ENCODE results near the gene MAP7D2. TPM values are rescaled to one million over a fixed set of nuclear protein-coding genes. Genes with fewer than 3 reads are reported as not detected.

The MAP7D2 gene
- total and polyA plus RNA-seq, 3 experiments from 2014 or later, result 0.12 to 0.53 (median 0.28) TPM

DNA sequence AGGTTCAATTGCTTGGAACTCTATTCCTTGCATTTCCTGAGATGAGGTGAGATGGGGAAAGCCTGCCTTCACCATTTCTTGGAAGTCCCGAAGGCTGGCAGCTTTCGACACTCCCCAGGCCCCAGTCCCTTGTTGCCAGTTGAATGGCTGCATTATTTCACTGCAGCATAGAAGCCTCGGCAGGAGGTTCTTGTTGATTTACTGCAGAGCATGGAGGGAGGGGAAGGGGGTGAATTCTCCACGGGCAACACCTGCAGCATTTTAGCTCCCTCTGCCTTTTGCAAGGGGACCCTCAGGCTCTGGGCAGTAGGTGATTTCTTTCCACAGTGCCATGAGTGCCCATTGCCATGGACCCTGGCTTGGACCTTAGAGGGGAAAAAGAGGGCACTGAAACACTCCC lies 115.1 kb downstream of the MAP7D2 start:
- Mint-ChIP-seq H3K27me3 (peaks cover 0 to 5% of the 10 kb centered on the region in 2 donors), H3K9me3 (no peaks in the 10 kb centered on the region), H3K4me1 (no peaks in the 10 kb centered on the region), H3K4me3 (no peak overlapping the region), H3K36me3 (no peaks in the 10 kb centered on the region), H3K27ac (no peak overlapping the region)
- Histone ChIP-seq H3K27me3 (ENCODE audit: insufficient read depth, low read length, poor library complexity, severe bottlenecking) (no peaks in the 10 kb centered on the region), H3K4me3 (ENCODE audit: low read length) (no peak overlapping the region), H3K36me3 (ENCODE audit: insufficient read depth, low read length) (no peaks in the 10 kb centered on the region), H3K27ac (ENCODE audit: low read depth, low read length) (no peak overlapping the region), H3K4me1 (ENCODE audit: insufficient read depth, low read length) (no peaks in the 10 kb centered on the region), H3K9me3 (ENCODE audit: low read length) (no peaks in the 10 kb centered on the region)
- no peak for DNase-seq
- ChIA-PET CTCF (interaction anchor here (1.6 kb wide), 1 partner anchor 97 kb away, joined by 3 read pairs; no protein-coding TSS in a partner anchor), POLR2A (no interaction called here)

DNA sequence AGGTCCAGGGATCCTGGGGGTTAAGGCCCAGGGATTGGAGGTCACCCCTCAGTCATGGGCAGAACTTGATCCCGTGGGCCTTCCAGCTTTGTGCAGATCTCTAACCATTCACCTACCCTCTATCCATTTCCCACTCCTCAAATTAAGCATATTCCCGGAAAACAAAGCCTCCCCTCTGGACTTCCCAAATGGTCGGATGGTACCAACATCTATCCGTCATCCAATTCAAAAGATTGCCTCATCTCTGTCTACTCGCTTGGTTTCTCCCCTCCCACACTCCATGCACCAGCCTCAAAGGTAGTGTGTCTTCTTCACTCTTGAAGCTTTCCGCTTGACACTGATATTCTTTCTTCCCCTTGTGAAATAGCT lies 125.4 kb downstream of the MAP7D2 start:
- Histone ChIP-seq H3K36me3 (ENCODE audit: insufficient read depth, low read length) (no peaks in the 10 kb centered on the region), H3K27ac (ENCODE audit: low read depth, low read length) (no peak overlapping the region), H3K4me3 (ENCODE audit: low read length) (peak overlapping the region; percentile 28), H3K9me3 (ENCODE audit: low read length) (no peaks in the 10 kb centered on the region), H3K27me3 (ENCODE audit: insufficient read depth, low read length, poor library complexity, severe bottlenecking) (no peaks in the 10 kb centered on the region), H3K4me1 (ENCODE audit: insufficient read depth, low read length) (no peaks in the 10 kb centered on the region)
- Mint-ChIP-seq H3K4me3 (peak overlapping the region; percentile 82 to 90 (median 89)), H3K27me3 (peaks cover under 1 to 4% of the 10 kb centered on the region in 2 donors), H3K36me3 (peaks cover 1 to 4% (median 2%) of the 10 kb centered on the region in 3 donors), H3K4me1 (peaks cover 17 to 32% (median 22%) of the 10 kb centered on the region in 3 donors), H3K9me3 (peaks cover 0 to 4% (median 0%) of the 10 kb centered on the region in 5 donors), H3K27ac (peak overlapping the region; percentile 85 to 99 (median 92))
- DNase-seq, result peak in 1 of 5 donors; percentile 1
- POLR2A ChIA-PET, result interaction anchor here (0.6 kb wide), 1 partner anchor 1604 kb away, joined by 3 read pairs; no protein-coding TSS in a partner anchor
- CTCF ChIA-PET, result interaction anchor here (0.9 to 1.6 kb wide), 4 partner anchors 13 to 86 kb away, joined by 3 to 9 read pairs (median 3); no protein-coding TSS in a partner anchor

GRCh38 chrX:19990556-19991349 lies 126.0 kb downstream of the MAP7D2 start, which contains the start of gene BCLAF3:
TSS of gene BCLAF3 (minus strand) at chrX:19991061. CDS start at chrX:19970264, 20,797 bp downstream.
- peak within 1 kb of the TSS; percentile 47 for H3K27ac ChIP-seq (ENCODE audit: low read depth, low read length)
- no peaks in the 10 kb centered on the region for H3K4me1 ChIP-seq (ENCODE audit: insufficient read depth, low read length)
- no peaks in the 10 kb centered on the region for H3K9me3 ChIP-seq (ENCODE audit: low read length)
- peak; percentile 77 to 89 (median 83) for DNase-seq
- no peaks in the 10 kb centered on the region for H3K36me3 ChIP-seq (ENCODE audit: insufficient read depth, low read length)
- Mint-ChIP-seq H3K4me1 (peaks cover 17 to 35% (median 22%) of the 10 kb centered on the region in 3 donors), H3K36me3 (peaks cover 1 to 7% (median 4%) of the 10 kb centered on the region in 3 donors), H3K27me3 (peaks cover 0 to 4% of the 10 kb centered on the region in 2 donors), H3K9me3 (peaks cover 0 to 4% (median 0%) of the 10 kb centered on the region in 5 donors), H3K4me3 (peak within 1 kb of the TSS; percentile 82 to 91 (median 90)), H3K27ac (peak within 1 kb of the TSS; percentile 85 to 99 (median 93))
- peak within 1 kb of the TSS; percentile 50 for H3K4me3 ChIP-seq (ENCODE audit: low read length)
- H3K27me3 ChIP-seq (ENCODE audit: insufficient read depth, low read length, poor library complexity, severe bottlenecking), result no peaks in the 10 kb centered on the region
- CTCF ChIA-PET, result interaction anchor here (0.9 to 1.6 kb wide), 4 partner anchors 14 to 86 kb away, joined by 3 to 9 read pairs (median 3); no protein-coding TSS in a partner anchor
- POLR2A ChIA-PET, result no interaction called here

- Histone ChIP-seq H3K27me3 (ENCODE audit: insufficient read depth, low read length, poor library complexity, severe bottlenecking) (no peaks in the 10 kb centered on the region), H3K36me3 (ENCODE audit: insufficient read depth, low read length) (no peaks in the 10 kb centered on the region), H3K4me3 (ENCODE audit: low read length) (peak overlapping the region; percentile 50), H3K27ac (ENCODE audit: low read depth, low read length) (peak overlapping the region; percentile 47), H3K9me3 (ENCODE audit: low read length) (no peaks in the 10 kb centered on the region), H3K4me1 (ENCODE audit: insufficient read depth, low read length) (no peaks in the 10 kb centered on the region)
- Mint-ChIP-seq H3K27me3 (peaks cover 0 to 4% of the 10 kb centered on the region in 2 donors), H3K9me3 (peaks cover 0 to 4% (median 0%) of the 10 kb centered on the region in 5 donors), H3K4me3 (peak overlapping the region; percentile 79 to 91 (median 88)), H3K27ac (peak overlapping the region; percentile 18 to 93 (median 88)), H3K36me3 (peaks cover 1 to 7% (median 4%) of the 10 kb centered on the region in 3 donors), H3K4me1 (peaks cover 17 to 35% (median 22%) of the 10 kb centered on the region in 3 donors)
- DNase-seq, result peak in 1 of 5 donors; percentile 51
- CTCF ChIA-PET, result interaction anchor here (1.6 kb wide), 1 partner anchor 37 kb away, joined by 3 read pairs; no protein-coding TSS in a partner anchor
- POLR2A ChIA-PET, result no interaction called here
Observed at GRCh38 chrX:19990151-19990555, 126.6 kb downstream of the MAP7D2 start.

GRCh38 chrX:19987856-19988255 lies 128.9 kb downstream of the MAP7D2 start:
- Histone ChIP-seq H3K4me1 (ENCODE audit: insufficient read depth, low read length) (no peaks in the 10 kb centered on the region), H3K27ac (ENCODE audit: low read depth, low read length) (no peak overlapping the region), H3K9me3 (ENCODE audit: low read length) (no peaks in the 10 kb centered on the region), H3K27me3 (ENCODE audit: insufficient read depth, low read length, poor library complexity, severe bottlenecking) (no peaks in the 10 kb centered on the region), H3K36me3 (ENCODE audit: insufficient read depth, low read length) (no peaks in the 10 kb centered on the region), H3K4me3 (ENCODE audit: low read length) (no peak overlapping the region)
- peaks cover 17 to 35% (median 22%) of the 10 kb centered on the region in 3 donors for H3K4me1 Mint-ChIP-seq
- ChIA-PET CTCF (interaction anchor here (0.9 kb wide), 1 partner anchor 18 kb away, joined by 3 read pairs; no protein-coding TSS in a partner anchor), POLR2A (no interaction called here)
- peak overlapping the region in 3 of 8 donors; percentile 14 to 60 (median 22) for H3K27ac Mint-ChIP-seq
- H3K4me3 Mint-ChIP-seq, result peak overlapping the region in 2 of 7 donors; percentile 32 to 65
- no peak for DNase-seq
- peaks cover 1 to 9% (median 4%) of the 10 kb centered on the region in 3 donors for H3K36me3 Mint-ChIP-seq
- peaks cover 0 to 4% (median 0%) of the 10 kb centered on the region in 5 donors for H3K9me3 Mint-ChIP-seq
- H3K27me3 Mint-ChIP-seq, result peaks cover 0 to 4% of the 10 kb centered on the region in 2 donors

DNA sequence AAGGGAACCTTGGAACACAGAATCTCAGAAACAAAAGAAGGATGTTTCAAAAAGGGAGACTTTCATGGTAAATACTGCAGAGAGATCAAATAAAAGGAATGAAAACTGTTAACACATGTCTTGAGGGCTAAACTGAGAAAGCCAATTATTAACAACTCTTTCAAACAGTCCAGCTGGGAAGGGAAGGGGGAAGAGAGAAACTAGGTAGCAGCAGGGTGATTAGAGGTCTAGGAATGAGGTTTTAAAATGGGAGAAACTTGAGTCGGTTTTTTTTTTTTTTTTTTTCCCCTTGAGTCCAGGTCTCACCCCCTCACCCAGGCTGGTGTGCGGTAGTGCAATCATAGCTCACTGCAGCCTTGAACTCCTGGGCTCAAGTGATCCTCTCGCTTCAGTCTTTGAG lies 130.2 kb downstream of the MAP7D2 start:
- Mint-ChIP-seq H3K4me3 (peak overlapping the region in 1 of 7 donors; percentile 34), H3K9me3 (peaks cover 0 to 2% (median 0%) of the 10 kb centered on the region in 5 donors), H3K27me3 (peaks cover 0 to 5% of the 10 kb centered on the region in 2 donors), H3K4me1 (peaks cover 24 to 42% (median 28%) of the 10 kb centered on the region in 3 donors), H3K27ac (no peak overlapping the region), H3K36me3 (peaks cover 0 to 9% (median 4%) of the 10 kb centered on the region in 3 donors)
- ChIA-PET CTCF (no interaction called here), POLR2A (no interaction called here)
- Histone ChIP-seq H3K36me3 (ENCODE audit: insufficient read depth, low read length) (no peaks in the 10 kb centered on the region), H3K9me3 (ENCODE audit: low read length) (no peaks in the 10 kb centered on the region), H3K27me3 (ENCODE audit: insufficient read depth, low read length, poor library complexity, severe bottlenecking) (no peaks in the 10 kb centered on the region), H3K4me1 (ENCODE audit: insufficient read depth, low read length) (no peaks in the 10 kb centered on the region), H3K27ac (ENCODE audit: low read depth, low read length) (no peak overlapping the region), H3K4me3 (ENCODE audit: low read length) (no peak overlapping the region)
- no peak for DNase-seq

GRCh38 chrX:19981947-19982346 lies 134.8 kb downstream of the MAP7D2 start:
- no peak for DNase-seq
- Mint-ChIP-seq H3K27ac (peak overlapping the region in 1 of 8 donors; percentile 26), H3K27me3 (peaks cover 0 to 6% of the 10 kb centered on the region in 2 donors), H3K4me3 (no peak overlapping the region), H3K9me3 (no peaks in the 10 kb centered on the region), H3K4me1 (peaks cover 24 to 37% (median 27%) of the 10 kb centered on the region in 3 donors), H3K36me3 (peaks cover 4 to 17% (median 16%) of the 10 kb centered on the region in 3 donors)
- POLR2A ChIA-PET, result no interaction called here
- Histone ChIP-seq H3K36me3 (ENCODE audit: insufficient read depth, low read length) (no peaks in the 10 kb centered on the region), H3K9me3 (ENCODE audit: low read length) (no peaks in the 10 kb centered on the region), H3K4me1 (ENCODE audit: insufficient read depth, low read length) (no peaks in the 10 kb centered on the region), H3K27ac (ENCODE audit: low read depth, low read length) (no peak overlapping the region), H3K4me3 (ENCODE audit: low read length) (no peak overlapping the region), H3K27me3 (ENCODE audit: insufficient read depth, low read length, poor library complexity, severe bottlenecking) (no peaks in the 10 kb centered on the region)
- CTCF ChIA-PET, result no interaction called here

DNA sequence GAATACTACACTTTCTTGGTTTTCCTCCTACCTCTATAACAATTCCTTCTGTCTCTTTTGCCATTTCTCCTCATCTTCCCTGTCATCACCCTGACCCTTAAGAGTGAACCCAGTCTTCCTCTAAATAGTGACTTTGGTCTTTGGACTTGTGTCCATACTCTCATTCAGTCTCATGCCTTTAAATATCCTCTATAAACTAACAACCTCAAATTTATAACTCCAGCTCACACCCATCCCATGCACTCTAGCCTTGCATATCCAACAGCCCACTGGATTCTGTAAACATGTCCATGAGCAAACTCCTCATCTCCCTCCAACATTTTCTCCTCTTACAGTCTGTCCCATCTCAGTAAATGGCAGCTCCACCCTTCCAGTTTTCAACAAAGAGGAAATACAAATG lies 140.9 kb downstream of the MAP7D2 start:
- Histone ChIP-seq H3K4me1 (ENCODE audit: insufficient read depth, low read length) (no peaks in the 10 kb centered on the region), H3K27me3 (ENCODE audit: insufficient read depth, low read length, poor library complexity, severe bottlenecking) (no peaks in the 10 kb centered on the region), H3K4me3 (ENCODE audit: low read length) (no peak overlapping the region), H3K36me3 (ENCODE audit: insufficient read depth, low read length) (no peaks in the 10 kb centered on the region), H3K9me3 (ENCODE audit: low read length) (no peaks in the 10 kb centered on the region), H3K27ac (ENCODE audit: low read depth, low read length) (no peak overlapping the region)
- H3K9me3 Mint-ChIP-seq, result peaks cover 0 to 3% (median 0%) of the 10 kb centered on the region in 5 donors
- peaks cover 17 to 40% (median 27%) of the 10 kb centered on the region in 3 donors for H3K4me1 Mint-ChIP-seq
- POLR2A ChIA-PET, result no interaction called here
- CTCF ChIA-PET, result no interaction called here
- peak overlapping the region in 2 of 8 donors; percentile 8 to 83 for H3K27ac Mint-ChIP-seq
- H3K4me3 Mint-ChIP-seq, result no peak overlapping the region
- H3K27me3 Mint-ChIP-seq, result peaks cover 0 to 2% of the 10 kb centered on the region in 2 donors
- DNase-seq, result no peak
- H3K36me3 Mint-ChIP-seq, result peaks cover 5 to 16% (median 12%) of the 10 kb centered on the region in 3 donors

Data from CD8-positive, alpha-beta memory T cell (primary cell).